Sciatic nerve (tissue), 2 donors: ENCODE results near the gene CCNI. TPM values are rescaled to one million over a fixed set of nuclear protein-coding genes. Genes with fewer than 3 reads are reported as not detected.
"Not testable (repeated sequence)": the region's sequence is repeated elsewhere in the genome, so short reads cannot be mapped to it uniquely, and the experiment has no call there.

Experiments
- ATAC-seq: fragments of 200-7000 bp; cut with Tn5 transposase; one replicate; pipeline ENCODE4 v1.9.1; 2020; ENCODE audit warnings: mild to moderate bottlenecking, moderate library complexity
- DNase-seq: peaks from one replicate; pipeline ENCODE4 v3.0.0-alpha.2; 2020; ENCODE audit warnings: low spot score
- intact Hi-C: fragments of 100-400 bp; cut with DNase I; formaldehyde crosslinking; loops from one replicate; pipeline ENCODE4 v1.14.2; 2022
- total RNA-seq: library from RNA; stranded (reverse); fragmentation: NEBNext Ultra II Directional; extraction: Animal tissue kit (Norgen Biotek cat#: 25700); gene quantifications from one replicate; pipeline ENCODE4 v1.2.1, GENCODE V29; 2021
- donor health status: DM: no; HTN: no; CAD: no.
- donor health status: DM: no; HTN: no; CAD: no.

Gene CCNI
- total RNA-seq, 1 donor from 2014 or later: 301 TPM

GRCh38 chr4:77045490-77045889 lies 30.3 kb downstream of the CCNI start:
- no peak for DNase-seq
- intact Hi-C loops: no loop called here
- no peak for ATAC-seq

GRCh38 chr4:77044461-77045150 lies 31.2 kb downstream of the CCNI start:
- DNase-seq (no peak), ATAC-seq (peak; percentile 52)
- intact Hi-C loops: no loop called here

DNA sequence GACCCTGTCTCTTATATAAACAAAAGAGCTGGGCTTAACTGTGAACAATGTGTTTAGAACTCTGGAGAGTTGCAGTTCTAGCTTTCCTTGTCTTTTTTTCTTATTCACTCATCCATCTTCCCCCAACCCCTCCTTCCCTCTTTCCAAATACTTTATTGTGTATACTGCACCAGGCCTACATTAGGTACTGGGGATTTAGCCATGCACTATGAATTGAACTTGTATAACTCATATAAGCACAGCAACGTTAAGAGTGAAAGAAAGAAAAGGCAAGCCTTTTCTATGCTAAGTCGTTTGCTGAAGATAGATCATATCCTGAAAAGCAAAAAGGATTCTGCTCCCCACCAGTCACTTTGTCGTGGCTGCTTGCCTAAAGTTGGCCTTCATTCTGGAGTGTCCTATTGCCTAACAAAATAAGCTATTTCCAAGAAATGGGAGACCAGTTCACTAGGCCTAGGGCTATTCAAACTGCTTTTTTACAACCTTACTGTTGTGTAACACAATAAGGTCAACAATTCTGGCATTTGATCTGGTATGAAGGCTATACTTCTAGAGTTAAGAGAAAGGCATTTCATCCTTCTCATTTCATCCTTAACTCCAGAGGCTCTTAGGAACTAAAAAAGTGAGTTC lies 32.2 kb downstream of the CCNI start:
- ATAC-seq (peak; percentile 91), DNase-seq (no peak)
- intact Hi-C loops: no loop called here

DNA sequence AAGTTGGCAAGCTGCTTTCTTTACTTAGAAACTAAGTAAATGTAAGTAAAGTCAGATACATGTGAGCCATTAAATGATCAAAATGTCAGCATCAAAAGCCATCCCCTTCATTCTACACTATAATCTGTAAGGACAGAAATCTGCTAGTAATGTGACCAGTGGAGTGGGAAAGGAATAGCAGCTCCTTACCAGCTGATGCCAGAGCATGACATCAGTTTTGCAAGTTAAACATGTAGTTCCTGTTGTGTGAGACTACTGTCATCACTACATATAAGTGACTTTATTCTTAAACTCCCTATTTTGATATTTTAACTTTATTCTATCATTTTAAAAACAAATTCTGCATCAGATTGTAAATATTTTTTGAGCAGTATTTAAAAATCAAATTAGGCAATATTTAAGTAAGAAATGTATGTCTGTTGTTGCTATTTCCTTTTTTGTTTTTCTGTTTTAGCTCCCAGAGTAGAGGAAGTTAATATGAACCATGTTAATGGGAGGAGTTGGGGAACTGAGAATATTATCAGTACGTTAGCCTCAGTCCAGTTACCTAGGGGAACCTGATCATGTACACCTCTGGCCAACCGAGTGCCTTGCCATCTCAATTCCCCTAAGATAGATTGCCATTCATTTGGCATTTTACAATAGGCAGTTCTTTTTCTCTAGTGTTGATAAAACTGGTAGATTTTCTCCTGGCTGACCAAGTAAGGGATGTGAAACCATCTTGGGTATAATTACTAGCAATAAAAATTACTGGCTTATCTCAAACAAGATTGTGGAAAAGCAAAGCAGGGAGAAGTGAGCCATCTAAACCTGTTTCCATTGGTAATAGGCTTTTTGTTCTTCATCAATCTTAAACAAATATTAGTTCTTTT lies 34.7 kb downstream of the CCNI start:
- intact Hi-C loops: no loop called here
- ATAC-seq (no peak), DNase-seq (no peak)

DNA sequence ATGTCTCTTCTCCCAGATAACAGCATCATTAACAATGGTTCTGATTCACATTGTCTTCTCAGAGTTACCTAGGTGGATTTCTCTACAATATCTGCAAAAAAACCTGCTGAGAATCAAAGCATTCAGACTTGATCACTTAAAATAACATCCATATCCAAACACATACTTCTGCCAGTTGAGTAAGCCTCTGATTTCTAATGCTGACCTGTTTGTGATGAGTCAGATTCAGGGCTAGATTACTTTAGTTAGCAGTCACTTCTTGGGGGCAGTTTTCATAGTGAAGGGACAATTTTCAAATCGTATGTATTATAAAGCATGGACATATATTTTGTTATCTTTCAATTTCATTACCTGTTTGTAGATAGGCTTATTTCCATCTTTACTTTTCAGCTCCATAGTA lies 35.5 kb downstream of the CCNI start:
- intact Hi-C loops: no loop called here
- no peak for ATAC-seq
- no peak for DNase-seq

- no peak for DNase-seq
- no peak for ATAC-seq
- intact Hi-C loops: no loop called here
Measured at GRCh38 chr4:77039796-77040195, 36.0 kb downstream of the CCNI start.

- DNase-seq (no peak), ATAC-seq (no peak)
- intact Hi-C loops: no loop called here
Measured at GRCh38 chr4:77037736-77038135, 38.1 kb downstream of the CCNI start.

- intact Hi-C loops, DNase-seq, ATAC-seq: not testable (repeated sequence)
Measured at GRCh38 chr4:77037168-77037567, 38.6 kb downstream of the CCNI start.

DNA sequence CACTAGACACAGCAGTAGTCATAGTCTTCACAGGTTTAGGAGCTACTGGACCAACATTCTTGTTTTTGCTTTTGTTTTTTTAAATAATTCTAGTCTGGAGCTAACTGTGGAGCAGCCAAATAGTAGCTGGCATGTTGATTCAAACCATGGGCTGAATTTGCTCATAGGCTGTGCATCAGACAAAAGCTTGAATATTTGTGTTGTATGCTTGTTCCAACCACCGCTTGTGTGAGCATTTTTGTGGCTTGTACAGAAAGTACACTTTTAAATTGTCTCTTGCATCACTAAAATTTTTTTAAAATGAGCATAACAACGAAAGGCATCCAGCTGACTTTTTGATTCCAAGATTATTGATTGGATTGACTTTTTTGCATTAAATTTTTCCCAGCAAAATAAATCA lies 39.6 kb downstream of the CCNI start:
- intact Hi-C loops: no loop called here
- DNase-seq (no peak), ATAC-seq (peak; percentile 83)

- intact Hi-C loops: no loop called here
- DNase-seq: no peak
- no peak for ATAC-seq
Measured at GRCh38 chr4:77035153-77035552, 40.6 kb downstream of the CCNI start.

GRCh38 chr4:77031544-77031943 lies 44.2 kb downstream of the CCNI start:
- DNase-seq (no peak), ATAC-seq (no peak)
- intact Hi-C loops: no loop called here

- not testable (repeated sequence) for DNase-seq, ATAC-seq
Measured at GRCh38 chr4:77029757-77030156, 46.0 kb downstream of the CCNI start.

DNA sequence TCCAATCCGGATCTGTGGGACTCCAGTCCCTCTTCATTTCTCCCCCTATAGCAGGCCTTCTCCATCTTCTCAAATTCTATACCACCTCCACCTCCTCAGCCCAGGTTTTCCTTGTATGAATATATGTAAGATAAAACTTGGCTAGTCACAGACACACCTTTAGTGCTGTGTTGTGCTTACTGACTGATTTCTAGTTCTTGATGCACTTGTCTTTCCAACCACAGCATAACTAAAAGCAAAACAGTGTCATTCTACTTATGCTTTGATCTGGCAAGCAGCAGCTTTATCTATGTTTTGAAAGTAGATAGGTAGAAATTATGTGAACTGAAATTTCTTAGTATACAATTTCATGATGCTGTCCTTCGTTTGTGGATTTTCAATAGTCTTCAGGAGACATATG lies 47.5 kb downstream of the CCNI start:
- intact Hi-C loops: no loop called here
- ATAC-seq (no peak), DNase-seq (no peak)

More at GRCh38 chr4:77029757-77030156, 46.0 kb downstream of the CCNI start:
- intact Hi-C loops: not testable (repeated sequence)

- intact Hi-C loops: no loop called here
- DNase-seq: no peak
- ATAC-seq: no peak
Measured at GRCh38 chr4:77026322-77026704, 49.5 kb downstream of the CCNI start.

DNA sequence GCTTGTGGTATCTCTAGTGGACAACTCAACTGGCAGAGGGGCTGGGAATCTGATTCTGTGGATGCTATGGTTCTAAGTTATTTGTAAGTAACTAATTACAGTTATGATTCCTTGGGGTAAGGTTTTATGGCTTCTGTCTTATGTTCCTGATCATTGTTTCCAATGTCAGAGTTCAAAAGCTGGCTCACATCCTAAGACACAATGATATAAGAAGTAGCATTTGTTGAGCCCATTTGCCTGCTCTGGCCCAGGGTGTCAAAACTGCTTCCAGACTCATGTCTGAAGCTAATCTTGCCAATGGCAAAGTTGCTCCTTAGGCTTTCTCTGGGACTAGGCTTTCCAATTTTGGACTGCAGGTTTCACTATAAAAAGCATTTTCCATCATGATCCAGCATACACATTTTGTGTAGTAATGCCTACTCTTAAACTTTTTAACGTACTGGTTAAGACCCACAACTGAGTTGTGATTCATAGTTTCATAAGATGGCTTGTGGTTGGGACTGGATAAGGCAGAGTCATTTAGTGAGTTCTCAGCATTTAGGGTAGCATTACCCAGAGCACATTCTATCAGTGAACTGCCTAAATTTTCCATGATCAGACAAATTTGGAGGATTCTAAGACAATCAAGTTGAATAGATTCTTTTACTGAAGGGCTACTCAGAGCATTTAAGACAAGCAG lies 50.0 kb downstream of the CCNI start:
- intact Hi-C loops: no loop called here
- ATAC-seq: no peak
- no peak for DNase-seq

DNA sequence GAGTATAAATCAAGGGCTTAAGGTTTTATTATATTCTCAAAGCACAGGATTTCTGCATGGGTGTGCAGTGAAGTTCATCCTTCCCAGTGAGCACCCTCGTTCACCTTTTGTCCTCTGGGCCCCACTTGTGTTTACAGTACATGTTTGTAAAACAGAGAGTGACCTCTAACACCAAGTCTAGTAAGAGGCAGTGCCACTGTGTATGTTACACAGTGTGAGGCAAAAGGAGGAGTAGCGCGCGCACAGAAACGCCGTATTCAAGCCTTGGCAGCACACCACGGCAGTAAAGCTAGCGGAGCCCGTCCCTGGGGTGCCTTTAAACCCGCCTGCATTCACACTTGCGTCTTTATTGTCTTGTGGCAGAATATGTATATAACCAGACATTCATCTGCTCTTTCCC lies 51.9 kb downstream of the CCNI start:
- intact Hi-C loops: loop anchor here (1.0 kb wide), 1 partner anchor 27 kb away; no protein-coding TSS in a partner anchor
- ATAC-seq (no peak), DNase-seq (no peak)

DNA sequence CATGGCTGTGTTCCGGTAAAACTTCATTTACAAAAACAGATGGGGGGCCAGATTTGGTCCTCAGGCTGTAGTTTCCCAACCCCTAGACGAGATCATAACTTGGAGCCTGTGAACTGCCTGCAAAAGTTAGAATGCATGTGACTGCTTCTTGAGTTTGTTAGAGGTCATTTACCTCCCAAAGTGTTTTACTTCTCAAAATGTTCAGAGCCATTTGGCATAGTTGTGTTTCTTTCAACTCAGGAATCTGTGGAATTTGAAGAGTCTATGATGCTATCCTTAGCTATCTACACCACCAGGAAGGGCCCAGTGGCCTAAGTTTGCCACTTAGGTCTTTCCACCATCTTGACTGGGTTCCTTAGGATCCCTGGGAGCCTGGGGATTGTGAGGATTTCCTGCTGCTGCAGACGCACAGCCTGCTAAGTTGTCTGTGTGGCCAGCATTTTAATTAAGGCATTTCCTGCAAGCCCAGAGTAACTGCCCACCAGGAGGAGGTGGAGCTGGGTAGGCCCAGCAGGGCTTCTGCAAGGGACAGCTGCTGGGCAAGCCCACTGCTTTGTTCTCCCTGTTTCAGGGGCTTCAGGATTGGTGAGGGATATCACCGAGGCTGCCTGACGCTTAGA lies 53.1 kb downstream of the CCNI start:
- ATAC-seq: peak; percentile 27

DNA sequence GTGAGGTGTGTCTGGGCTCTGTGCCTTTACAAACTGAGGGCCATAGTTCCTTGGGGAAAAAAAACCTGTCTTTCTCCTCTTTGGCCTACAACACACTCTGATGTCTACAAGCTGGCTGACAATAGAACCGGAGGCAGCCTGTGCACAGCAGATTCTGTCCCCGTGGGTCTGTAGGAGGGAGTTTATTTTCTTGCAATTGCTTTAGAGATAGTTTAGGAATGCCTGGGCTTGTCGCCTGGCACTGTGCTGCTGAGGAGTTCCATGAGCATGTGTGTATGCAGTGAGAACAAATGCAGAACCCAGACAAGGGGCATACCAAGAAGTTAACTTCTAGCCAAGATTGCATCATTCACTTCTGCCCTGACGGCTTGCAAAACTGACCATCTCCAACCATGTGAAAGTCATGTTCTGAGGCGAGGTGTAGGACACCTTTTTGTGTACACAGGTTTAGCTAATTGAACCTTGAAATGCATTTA lies 54.1 kb downstream of the CCNI start:
- intact Hi-C loops: no loop called here
- peak; percentile 42 for ATAC-seq
- DNase-seq: no peak

More for the DNA sequence above, 53.1 kb downstream of the CCNI start:
- intact Hi-C loops: no loop called here
- no peak for DNase-seq

DNA sequence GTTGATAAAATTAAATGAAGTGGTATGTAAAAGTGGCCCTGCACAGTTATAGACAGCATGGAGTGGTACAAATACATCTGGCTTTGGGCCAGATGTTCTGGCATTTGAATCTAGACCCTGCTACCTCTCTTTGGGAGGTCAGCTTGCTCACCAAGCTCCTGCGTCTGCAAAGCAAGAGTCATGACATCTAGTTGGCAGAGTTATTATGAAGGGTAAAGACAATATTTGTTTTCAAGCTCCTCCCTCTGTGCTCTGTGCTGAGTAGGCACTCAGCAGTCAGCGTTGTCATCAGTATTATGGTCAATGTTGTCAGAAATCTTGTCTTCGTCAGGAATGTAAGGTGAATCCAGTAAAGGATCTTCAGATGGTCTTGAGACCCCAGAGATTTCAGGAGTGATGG lies 55.8 kb downstream of the CCNI start:
- ATAC-seq: no peak
- DNase-seq: no peak
- intact Hi-C loops: no loop called here
